Left kidney (tissue), 2 donors: ENCODE data around the gene FUT3. TPM values are rescaled to one million over a fixed set of nuclear protein-coding genes. Genes with fewer than 3 reads are reported as not detected.
A peak's percentile ranks its signal among the peaks of the same experiment; 100 is the strongest.

ENCODE experiments used
- DNase-seq: peaks from one replicate; pipeline ENCODE4 v3.0.0-alpha.2; 2013
- polyA plus RNA-seq: library from polyadenylated mRNA; unstranded; fragments of 120-200 nt; gene quantifications from one replicate; pipeline ENCODE4 v1.2.1, GENCODE V29; 2013; ENCODE audit not compliant: insufficient read length

FUT3 gene
- polyA plus RNA-seq, 1 donor, result 1.2 TPM

DNA sequence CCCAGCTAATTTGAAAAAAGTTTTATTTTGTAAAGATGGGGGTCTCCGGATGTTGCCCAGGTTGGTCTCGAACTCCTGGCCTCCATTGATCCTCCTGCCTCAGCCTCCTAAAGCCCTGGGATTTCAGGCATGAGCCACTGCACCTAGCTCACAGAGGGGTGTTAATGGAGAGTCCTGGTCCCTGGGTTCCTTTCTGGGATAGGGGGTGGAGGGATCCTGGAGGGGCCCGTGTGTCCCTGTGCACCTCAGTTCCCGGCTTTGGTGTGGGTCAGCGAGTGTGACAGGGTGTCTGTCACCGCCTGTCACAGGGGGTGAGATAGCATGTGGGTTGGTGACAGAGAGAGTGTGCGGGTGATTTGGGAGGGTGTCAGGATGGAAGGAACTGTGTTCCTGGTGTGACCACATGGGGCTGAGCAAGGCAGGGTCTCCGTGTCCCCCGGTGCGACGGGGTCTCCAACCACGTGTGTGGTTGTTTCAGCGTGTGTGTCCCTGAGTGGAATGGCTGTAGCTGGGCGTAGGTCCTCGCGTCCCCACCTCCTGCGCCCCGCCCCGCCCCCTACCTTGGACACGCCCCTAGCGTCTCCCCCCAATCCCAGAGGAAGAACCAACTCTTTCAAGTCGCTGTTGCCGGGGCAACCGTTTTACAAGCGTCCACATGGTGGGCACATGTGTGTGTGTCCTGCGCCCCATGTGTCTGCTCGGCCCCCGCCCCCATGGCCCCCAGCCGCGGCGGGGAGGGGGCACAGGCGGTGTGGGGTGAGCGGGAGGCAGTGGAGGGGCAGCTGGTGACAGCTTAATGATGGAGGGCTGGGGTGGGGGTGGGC is 49.2 kb downstream of the FUT3 start:
- DNase-seq, result peak; percentile 67

DNA sequence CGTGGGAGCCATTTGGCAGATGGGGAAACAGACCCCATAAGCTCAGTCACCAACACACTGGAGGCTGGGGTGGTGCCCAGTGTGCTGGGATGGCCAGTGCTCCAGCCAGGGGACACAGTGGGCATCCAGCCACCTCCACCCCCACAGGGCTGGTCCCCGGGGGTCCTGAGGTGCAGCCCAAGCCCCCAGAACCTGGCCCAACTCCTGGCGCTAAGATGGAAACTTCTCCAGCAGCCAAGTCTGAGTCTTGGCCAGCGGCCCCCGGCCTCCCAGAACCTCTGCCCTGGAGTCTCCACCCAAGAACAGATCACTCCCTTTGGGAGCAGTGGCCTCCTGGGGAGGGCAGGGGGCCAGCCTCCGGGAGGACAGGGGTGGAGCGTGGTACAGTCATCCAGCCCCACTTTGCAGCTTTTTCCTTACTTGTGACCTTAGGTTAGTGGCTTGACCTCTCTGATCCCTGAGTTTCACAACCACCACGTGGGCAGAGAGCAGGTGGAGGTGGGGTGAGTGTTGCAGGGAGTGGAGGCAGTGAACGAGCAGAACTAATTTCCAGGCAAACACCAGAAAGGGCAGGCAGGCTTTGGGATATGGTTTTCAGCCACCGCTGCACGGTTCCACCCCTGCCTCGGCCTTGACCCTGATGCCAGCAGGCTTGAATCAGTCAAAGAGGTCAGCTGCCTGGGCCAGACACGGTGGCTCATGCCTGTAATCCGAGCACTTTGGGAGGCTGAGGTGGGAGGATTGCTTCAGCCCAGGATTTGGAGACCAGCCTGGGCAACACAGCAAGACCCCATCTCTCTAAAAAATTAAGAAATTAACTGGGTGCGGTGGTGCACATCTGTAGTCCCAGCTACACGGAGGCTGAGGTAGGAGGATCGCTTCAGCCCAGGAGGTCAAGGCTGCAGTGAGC is 50.6 kb downstream of the FUT3 start:
- DNase-seq, result no peak

DNA sequence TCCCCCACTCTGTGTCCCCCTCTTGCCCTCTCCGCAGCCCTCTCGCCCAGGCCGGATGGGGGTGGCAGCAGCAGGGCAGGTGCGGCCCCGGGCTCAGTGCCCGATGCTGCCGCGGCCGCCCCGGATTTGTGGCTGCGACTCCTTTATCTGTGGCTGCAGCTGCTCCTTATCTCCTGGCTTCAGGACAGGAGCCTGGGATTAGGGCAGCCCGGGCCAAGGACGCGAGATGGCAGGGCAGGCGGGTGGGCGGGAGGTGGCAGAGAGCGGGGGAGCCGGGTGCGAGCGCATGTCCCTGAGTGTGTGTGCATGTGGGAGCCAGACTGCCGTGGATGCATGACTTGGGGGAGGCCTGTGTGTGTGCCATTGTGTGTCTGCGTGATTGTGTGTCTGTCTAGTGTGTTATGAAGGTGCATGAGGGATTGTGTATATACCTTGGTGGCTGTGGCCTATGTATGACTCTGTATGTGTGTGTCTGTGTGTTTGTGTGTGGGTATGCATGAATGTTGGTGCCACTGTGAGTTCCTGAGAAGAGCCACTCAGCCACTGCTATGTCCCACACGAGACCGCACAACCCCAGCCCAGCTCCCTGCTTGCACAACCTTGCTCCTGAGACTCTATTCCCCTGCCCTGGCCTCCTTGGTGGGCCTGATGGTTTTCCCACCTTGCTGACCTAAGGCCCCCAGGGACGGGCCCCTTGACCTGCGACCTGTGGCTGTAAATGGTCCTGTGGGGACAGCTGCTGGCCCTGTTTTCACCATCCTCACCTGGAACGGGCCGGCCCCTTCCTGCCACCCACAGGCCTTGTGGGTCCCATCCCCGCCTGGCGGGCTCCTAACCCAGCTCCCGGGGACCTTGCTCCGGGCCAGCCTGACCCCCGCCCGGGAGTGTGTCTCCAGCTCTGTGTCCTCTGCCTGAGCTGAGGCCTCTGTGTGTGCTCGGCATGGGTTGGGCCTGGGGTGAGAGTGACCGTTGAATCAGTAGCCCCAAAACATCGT is 51.7 kb downstream of the FUT3 start:
- no peak for DNase-seq

DNA sequence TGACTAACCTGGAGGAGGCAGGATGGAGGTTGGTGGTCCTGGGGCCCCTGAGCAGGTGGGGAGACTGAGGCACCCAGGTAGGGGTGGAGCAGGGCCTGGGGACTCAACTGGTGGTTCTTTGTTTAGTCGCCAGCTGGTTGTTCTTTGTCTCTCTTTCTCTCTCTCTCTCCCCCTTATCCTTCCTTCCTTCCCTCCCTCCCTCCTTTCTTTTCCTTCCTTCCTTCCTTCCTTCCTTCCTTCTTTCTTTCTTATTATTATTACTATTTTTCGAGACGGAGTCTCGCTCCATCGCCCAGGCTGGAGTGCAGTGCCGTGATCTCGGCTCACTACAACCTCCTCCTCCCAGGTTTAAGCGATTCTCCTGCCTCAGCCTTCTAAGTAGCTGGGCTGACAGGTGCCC is 53.0 kb downstream of the FUT3 start:
- no peak for DNase-seq

DNA sequence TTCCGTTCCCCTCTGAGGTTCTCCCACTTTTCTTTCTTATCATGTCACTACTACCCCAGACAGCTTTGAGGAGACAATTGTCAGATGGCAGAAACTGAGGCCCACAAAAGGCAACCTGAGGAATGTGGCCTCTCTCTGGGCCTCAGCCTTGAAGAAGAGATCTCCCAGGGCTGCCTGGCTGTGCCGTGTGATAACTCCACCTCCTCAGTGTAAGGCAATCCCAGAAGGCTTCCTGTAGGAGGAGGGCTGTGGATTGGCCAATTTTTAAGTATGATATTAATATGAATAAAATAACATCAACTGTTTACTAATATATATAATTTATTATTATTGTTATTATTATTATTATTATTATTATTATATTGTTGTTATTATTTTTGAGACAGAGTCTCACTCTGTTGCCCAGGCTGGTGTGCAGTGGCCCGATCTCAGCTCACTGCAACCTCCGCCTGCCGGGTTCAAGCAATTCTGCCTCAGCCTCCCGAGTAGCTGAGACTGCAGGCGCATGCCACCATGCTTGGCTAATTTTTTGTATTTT is 55.8 kb downstream of the FUT3 start:
- DNase-seq, result no peak

DNA sequence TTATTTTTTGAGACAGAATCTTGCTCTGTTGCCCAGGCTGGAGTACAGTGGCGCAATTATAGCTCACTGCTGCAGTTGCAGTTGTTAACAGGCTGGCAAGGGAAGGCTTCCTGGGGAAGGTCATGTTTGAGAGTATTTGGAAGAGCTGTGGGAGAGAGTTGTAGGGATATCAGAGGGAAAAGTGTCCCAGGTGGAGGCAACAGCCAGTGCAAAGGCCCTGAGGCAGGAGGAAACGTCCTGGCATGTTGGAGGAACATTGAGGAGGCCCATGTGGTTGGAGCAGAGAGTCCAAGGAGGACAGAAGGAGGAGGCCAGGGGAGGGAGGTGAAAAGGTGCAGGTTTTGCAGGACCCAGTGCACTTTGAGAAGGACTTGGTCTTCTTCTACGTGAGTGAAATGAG is 58.1 kb downstream of the FUT3 start:
- DNase-seq, result no peak

Other genes starting within 250 kb of the FUT3 start
- gene SAFB2, start 228.7 kb downstream of the FUT3 start, polyA plus RNA-seq, result 118 TPM
- gene SAFB, start 228.4 kb downstream of the FUT3 start, polyA plus RNA-seq, result 192 TPM
- 28.9 TPM for gene MICOS13, start 170.9 kb downstream of the FUT3 start, polyA plus RNA-seq
- 8.9 TPM for gene HSD11B1L, start 170.4 kb downstream of the FUT3 start, polyA plus RNA-seq
- gene RPL36, start 161.2 kb downstream of the FUT3 start, polyA plus RNA-seq, result 513 TPM
- gene LONP1, start 131.3 kb downstream of the FUT3 start, polyA plus RNA-seq, result 50.7 TPM
- gene CATSPERD, start 130.8 kb downstream of the FUT3 start, polyA plus RNA-seq, result not detected
- 2.8 TPM for gene PRR22, start 66.7 kb downstream of the FUT3 start, polyA plus RNA-seq
- gene DUS3L, start 60.3 kb downstream of the FUT3 start, polyA plus RNA-seq, result 26.2 TPM
- 2.6 TPM for gene NRTN, start 46.4 kb downstream of the FUT3 start, polyA plus RNA-seq
- 13.4 TPM for gene FUT6, start 11.7 kb downstream of the FUT3 start, polyA plus RNA-seq
- gene FUT5, start 19.1 kb upstream of the FUT3 start, polyA plus RNA-seq, result not detected
- gene NDUFA11, start 52.3 kb upstream of the FUT3 start, polyA plus RNA-seq, result 120 TPM
- gene VMAC, start 53.4 kb upstream of the FUT3 start, polyA plus RNA-seq, result 8.7 TPM
- 21.8 TPM for gene CAPS, start 62.8 kb upstream of the FUT3 start, polyA plus RNA-seq
- 72.2 TPM for gene RANBP3, start 126.7 kb upstream of the FUT3 start, polyA plus RNA-seq